Retinal pigment epithelial cell (primary cell): ENCODE data around the gene C12orf57.

ENCODE experiments used
- DNase-seq: peaks from one replicate; pipeline ENCODE4 v3.0.0-alpha.2; 2010; ENCODE audit warnings: low read depth
- H3K4me3 ChIP-seq: 2 replicates; pipeline ENCODE4 v1.5.1; 2011; ENCODE audit warnings: mild to moderate bottlenecking, low read length, control low read depth, moderate library complexity
- TF ChIP-seq, protein P1 (sequence below): conservative IDR thresholded peaks from 2 replicates; pipeline ENCODE4 v1.5.1; 2011; ENCODE audit warnings: low read depth, low read length, control low read depth, inconsistent platforms

The C12orf57 gene

DNA sequence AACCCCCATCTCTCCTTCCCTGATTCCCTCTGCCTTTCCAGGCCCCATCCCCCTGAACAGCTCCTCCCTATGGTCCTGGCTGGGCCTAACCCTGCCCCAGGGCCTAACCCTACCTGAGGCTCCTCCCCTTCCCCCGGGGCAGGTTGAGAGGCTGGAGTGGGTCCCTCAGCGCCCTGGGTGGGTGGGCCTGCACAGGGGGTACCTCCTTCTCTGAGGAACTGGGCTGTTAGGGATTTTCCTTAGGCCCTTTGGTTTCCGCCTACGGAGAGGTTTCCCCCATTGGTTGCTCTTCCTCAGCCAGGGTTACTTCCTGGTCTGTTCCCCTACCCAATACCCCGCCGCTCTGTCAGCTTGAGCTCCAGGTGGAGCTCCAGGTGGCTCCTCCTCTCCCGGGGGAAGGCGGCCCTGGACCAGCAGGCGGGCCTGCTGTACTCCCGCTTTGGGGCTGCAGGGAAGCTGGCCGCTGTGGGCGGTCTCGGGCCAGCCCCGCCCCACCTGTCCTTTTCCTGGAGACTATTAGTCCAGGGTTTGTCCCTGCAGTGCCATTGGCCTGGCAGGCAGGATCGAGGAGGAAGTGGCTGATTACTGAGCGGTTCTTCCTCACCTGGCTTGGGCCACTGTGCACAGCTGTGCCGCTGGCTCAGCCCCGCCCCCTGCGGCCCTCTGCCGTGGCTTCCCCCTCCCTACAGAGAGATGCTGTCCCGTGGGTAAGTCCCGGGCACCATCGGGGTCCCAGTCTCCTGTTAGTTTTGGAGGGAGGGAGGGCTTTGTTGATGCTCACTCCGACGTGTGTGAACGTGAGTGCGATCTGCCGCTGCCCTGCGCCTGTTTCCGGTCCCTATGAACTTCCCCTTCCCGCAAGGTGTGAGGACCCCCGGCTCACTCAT lies 2.5 kb downstream of the C12orf57 start:
- DNase-seq = no peak
- peak overlapping the region; percentile 57 for H3K4me3 ChIP-seq
- TF ChIP-seq, protein P1, sequence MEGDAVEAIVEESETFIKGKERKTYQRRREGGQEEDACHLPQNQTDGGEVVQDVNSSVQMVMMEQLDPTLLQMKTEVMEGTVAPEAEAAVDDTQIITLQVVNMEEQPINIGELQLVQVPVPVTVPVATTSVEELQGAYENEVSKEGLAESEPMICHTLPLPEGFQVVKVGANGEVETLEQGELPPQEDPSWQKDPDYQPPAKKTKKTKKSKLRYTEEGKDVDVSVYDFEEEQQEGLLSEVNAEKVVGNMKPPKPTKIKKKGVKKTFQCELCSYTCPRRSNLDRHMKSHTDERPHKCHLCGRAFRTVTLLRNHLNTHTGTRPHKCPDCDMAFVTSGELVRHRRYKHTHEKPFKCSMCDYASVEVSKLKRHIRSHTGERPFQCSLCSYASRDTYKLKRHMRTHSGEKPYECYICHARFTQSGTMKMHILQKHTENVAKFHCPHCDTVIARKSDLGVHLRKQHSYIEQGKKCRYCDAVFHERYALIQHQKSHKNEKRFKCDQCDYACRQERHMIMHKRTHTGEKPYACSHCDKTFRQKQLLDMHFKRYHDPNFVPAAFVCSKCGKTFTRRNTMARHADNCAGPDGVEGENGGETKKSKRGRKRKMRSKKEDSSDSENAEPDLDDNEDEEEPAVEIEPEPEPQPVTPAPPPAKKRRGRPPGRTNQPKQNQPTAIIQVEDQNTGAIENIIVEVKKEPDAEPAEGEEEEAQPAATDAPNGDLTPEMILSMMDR = no peak

DNA sequence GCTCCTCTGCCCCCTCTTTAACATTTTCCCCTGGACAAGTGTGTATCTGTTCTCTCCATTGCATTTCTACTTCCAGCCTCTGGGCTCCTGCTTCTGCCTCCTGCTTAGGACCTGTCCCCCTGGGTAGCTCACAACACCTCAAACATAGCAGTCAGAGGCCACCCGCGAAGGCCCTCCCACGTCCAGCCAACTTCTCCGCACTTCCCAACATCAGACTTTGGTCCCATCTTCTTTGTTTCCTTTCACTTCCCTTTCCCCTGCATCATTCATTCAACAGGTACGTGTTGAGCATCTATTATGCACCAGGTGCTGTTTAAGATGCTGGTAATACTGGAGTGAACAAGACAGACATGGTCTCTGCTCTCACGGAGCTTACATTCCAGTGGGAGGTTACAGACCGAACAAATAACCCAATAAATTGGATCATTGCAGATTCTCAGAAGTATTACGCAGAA lies 3.1 kb downstream of the C12orf57 start:
- TF ChIP-seq, protein P1 = no peak
- H3K4me3 ChIP-seq = peak overlapping the region; percentile 57
- DNase-seq = no peak

DNA sequence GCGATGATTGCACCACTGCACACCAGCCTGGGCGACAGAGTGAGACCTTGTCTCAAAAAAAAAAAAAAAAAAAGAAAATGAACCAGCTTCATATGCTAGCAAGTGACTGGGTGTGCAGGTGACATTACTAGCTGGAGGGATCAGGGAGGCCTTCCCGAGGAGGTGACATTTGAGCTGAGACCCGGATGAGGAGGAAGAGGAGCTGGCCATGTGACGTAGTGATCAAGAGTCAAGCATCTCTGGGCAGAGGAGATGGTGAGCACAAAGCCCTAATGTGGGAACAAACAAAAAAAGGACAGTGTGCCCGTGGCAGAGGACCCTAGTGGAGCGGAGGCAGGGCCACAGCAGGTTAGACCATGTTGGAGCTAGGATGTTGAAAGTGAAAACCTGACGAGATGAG lies 3.8 kb downstream of the C12orf57 start:
- no peak for DNase-seq
- H3K4me3 ChIP-seq = no peak overlapping the region
- TF ChIP-seq, protein P1 = no peak

DNA sequence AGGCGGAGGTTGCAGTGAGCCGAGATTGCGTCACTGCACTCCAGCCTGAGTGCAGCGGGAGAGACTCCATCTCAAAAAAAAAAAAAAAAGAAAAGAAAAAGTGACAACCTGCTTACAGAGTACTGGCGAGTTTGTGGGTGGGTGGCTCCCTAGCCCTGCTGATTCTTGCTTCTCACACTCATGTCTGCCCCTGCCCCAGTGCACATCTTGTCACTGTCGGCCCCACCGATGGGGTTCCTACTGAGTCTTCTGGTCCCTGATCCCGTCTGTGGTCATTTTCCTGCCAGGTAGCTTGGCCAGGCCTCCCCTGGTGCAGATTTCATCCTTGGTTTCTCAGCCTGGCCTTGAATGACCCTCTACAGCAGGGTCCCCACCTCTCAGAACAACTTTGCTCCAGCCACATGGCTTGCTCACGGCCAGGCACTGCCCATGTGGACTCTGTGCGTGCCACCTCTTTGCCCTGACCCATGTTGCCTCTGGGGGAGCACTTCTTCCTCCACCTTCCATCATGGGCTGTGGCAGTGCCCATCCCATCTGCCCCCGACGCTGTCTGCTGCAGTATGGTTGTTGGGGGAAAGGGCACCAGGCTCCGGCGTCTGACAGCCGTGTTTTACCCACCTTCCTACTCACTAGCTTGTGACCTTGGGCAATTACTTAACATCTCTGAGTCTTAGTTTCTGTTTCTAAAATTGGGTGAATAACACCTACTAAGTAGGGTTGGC lies 5.2 kb downstream of the C12orf57 start:
- no peak for DNase-seq
- H3K4me3 ChIP-seq = no peak overlapping the region
- TF ChIP-seq, protein P1 = peak; percentile 20

DNA sequence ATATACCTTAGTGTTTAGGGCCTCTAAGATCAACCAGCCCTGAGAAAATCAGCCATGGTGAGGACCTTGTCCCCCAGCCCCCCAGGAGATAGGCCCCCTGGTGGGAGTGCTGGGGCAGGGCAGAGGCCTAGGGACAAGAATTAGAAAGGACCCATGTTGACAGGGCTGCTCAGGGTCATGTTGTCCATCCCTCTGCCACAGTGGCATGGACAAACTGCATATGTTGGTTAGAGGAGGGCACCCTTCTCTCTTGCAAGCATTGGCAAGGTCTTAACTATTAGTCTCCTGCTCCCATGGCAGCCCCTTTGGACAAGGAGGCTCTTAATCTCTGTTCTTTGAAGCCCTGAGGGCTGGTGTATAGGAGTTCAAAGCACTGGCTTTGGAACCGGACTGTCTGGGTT lies 6.6 kb downstream of the C12orf57 start:
- no peak overlapping the region for H3K4me3 ChIP-seq
- DNase-seq = no peak
- TF ChIP-seq, protein P1 = peak; percentile 41

DNA sequence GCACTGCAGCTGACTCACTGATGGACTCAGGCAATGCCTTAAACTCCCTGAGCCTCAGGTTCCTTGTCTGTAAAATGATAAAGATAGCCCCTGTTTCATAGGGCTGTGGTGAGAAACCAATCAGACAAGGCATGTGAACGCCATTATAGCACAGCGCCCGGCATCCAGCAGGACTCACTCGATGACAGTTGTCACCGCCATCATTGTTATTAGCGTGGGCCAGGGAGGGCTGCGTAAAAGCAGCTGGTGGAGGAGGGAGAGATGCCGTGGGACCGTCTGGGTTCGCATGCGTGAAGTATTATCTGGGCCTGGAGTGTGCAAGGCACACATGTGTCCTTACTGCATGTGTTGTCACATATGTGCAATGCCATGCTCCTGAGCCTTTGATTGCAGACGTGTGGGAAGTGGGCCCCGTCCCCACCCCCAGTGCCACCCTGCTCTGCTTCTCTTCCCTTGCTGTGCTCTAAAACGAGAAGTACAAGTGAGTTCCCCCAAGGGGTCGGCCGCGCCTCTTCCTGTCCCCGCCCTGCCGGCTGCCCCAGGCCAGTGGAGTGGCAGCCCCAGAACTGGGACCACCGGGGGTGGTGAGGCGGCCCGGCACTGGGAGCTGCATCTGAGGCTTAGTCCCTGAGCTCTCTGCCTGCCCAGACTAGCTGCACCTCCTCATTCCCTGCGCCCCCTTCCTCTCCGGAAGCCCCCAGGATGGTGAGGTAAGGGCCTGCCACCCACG lies 7.2 kb downstream of the C12orf57 start, which contains the start of gene PTPN6:
Gene PTPN6, plus strand, starts transcription at position 546 of the 730 bp plus-strand sequence. Its CDS starts 157 bp downstream, at position 703.
- TF ChIP-seq, protein P1 = no peak
- DNase-seq = no peak
- H3K4me3 ChIP-seq = no peak within 1 kb of the TSS
